GM18909 (cell line): Measurements from ENCODE around the gene SLC26A9.

Experiments used
- ATAC-seq: cut with Tn5 transposase; IDR thresholded peaks from one replicate; pipeline ENCODE4 v1.9.1; 2021; ENCODE audit warnings: mild to moderate bottlenecking; ENCODE audit not compliant: unreplicated experiment, poor library complexity

Gene SLC26A9

GRCh38 chr1:205950826-205951549 lies 7.7 kb upstream of the SLC26A9 start:
- no peak for ATAC-seq

- ATAC-seq = no peak
These were observed 7.0 kb upstream of the SLC26A9 start for GRCh38 chr1:205950280-205950679.

GRCh38 chr1:205949753-205950152 lies 6.5 kb upstream of the SLC26A9 start:
- ATAC-seq = no peak

GRCh38 chr1:205948886-205949285 lies 5.6 kb upstream of the SLC26A9 start:
- ATAC-seq = no peak

GRCh38 chr1:205948039-205948438 lies 4.8 kb upstream of the SLC26A9 start:
- ATAC-seq = no peak

GRCh38 chr1:205947024-205947423 lies 3.8 kb upstream of the SLC26A9 start:
- ATAC-seq = no peak

- no peak for ATAC-seq
These were observed 1.8 kb upstream of the SLC26A9 start for GRCh38 chr1:205945069-205945468.

- no peak for ATAC-seq
These were observed 1.3 kb upstream of the SLC26A9 start for GRCh38 chr1:205944525-205944924.

GRCh38 chr1:205942631-205943159 lies 561 bp downstream of the SLC26A9 start:
- ATAC-seq = no peak

- no peak for ATAC-seq
These were observed 2.5 kb downstream of the SLC26A9 start for GRCh38 chr1:205940710-205941109.

- ATAC-seq = no peak
These were observed 3.4 kb downstream of the SLC26A9 start for GRCh38 chr1:205939690-205940330.

GRCh38 chr1:205938682-205939081 lies 4.6 kb downstream of the SLC26A9 start:
- ATAC-seq = no peak

GRCh38 chr1:205936846-205937586 lies 6.2 kb downstream of the SLC26A9 start:
- ATAC-seq = no peak

GRCh38 chr1:205936311-205936710 lies 6.9 kb downstream of the SLC26A9 start:
- ATAC-seq = no peak

- ATAC-seq = no peak
These were observed 7.4 kb downstream of the SLC26A9 start for GRCh38 chr1:205935869-205936268.

- ATAC-seq = no peak
These were observed 8.5 kb downstream of the SLC26A9 start for GRCh38 chr1:205934788-205935187.

GRCh38 chr1:205933671-205934618 lies 9.3 kb downstream of the SLC26A9 start:
- ATAC-seq = no peak

GRCh38 chr1:205932776-205933175 lies 10.5 kb downstream of the SLC26A9 start:
- ATAC-seq = no peak

- ATAC-seq = no peak
These were observed 12.4 kb downstream of the SLC26A9 start for GRCh38 chr1:205930799-205931281.

- ATAC-seq = no peak
These were observed 13.1 kb downstream of the SLC26A9 start for GRCh38 chr1:205930195-205930577.
